ENCODE measurements around the gene RHBDL1.

RHBDL1 gene

GRCh38 chr16:658679-659571, 16.5 kb upstream of the RHBDL1 start:
- no peak for DNase-seq

DNA sequence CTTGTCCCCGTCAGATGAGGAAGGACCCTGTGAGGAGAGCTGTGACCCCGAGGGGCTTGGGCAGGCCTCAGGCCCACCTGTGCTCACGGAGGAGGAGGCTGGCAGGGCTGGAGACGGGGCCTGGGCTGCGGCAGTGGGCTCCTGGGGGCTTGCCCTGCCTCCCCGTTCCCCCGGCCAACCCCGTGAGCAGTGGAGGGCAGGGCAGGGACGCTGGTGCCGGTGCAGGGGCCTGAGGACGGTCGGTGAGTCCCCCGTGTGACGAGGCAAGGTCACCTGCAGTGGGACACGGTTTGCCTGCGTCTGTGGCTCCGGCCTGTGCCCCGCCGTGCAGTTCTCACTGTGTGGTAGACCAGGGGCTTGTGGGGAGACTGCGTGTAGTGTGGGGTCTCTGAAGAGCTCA, 15.9 kb upstream of the RHBDL1 start:
- no peak for DNase-seq

DNA sequence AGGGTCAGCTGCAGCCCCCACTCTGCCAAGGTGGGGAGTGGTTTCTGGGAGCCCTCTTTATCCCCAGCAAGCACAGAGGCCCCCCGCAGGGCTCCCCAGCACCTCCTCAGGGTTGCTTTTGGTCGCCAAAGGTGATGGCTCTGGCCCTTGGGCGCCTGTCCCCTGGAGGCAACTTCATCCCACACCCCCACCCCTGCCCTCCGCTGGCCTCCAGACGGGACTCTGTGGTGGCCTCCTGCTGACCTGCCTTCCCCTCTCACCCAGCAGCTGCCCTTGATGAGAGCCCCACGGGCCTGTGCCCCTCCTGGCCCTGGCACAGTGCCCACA, 15.4 kb upstream of the RHBDL1 start:
- DNase-seq: no peak

DNA sequence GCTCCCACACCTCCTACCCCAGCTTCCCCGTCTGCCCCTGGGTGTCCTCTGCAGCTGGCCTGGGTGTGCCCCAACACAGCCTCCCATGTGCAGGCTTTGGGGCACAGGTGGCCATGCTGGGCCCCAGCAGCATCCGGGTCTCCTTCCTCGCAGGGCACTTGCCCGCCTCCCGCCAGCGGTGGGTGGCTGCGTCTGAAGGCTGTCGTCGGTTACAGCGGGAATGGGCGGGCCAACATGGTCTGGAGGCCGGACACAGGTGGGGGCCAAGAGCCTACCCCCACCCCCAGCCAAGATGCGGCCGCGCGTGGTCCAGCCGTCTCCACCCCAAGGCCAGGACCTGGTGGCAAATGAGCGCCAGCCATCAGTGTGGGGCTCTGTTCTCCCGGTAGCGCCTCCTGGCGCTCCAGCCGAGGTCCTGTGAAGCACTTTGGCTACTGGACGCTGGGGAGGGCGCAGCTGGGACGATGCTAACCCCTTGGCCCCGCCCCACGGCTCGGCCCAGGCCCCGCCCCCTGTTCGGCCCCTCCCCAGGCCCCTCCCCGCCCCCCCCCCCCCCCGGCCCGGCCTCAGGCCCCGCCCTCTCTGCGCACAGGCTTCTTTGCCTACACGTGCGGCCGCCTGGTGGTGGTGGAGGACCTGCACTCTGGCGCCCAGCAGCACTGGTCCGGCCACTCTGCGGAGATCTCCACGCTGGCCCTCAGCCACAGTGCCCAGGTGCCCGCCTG, 14.8 kb upstream of the RHBDL1 start:
- DNase-seq: no peak

DNA sequence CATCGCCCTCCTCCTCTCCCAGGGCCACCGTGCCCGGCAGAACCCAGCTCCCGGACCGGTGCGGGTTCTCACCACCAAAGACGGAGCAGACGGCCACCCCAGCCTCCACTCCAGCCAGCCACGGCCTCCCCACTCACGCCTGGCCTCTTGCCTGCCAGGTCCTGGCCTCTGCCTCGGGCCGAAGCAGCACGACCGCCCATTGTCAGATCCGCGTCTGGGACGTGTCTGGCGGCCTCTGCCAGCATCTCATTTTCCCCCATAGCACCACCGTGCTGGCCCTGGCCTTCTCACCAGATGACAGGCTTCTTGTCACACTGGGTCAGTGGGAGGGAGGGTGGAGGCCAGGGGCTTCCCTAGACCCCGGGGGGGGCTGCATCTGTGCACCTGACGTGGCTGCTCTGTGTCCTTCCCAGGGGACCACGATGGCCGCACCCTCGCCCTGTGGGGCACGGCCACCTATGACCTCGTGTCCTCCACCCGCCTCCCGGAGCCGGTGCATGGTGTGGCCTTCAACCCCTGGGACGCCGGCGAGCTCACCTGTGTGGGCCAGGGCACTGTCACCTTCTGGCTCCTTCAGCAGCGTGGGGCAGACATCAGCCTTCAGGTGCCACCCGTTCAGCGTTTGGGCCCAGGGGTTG, 14.2 kb upstream of the RHBDL1 start:
- DNase-seq: no peak

DNA sequence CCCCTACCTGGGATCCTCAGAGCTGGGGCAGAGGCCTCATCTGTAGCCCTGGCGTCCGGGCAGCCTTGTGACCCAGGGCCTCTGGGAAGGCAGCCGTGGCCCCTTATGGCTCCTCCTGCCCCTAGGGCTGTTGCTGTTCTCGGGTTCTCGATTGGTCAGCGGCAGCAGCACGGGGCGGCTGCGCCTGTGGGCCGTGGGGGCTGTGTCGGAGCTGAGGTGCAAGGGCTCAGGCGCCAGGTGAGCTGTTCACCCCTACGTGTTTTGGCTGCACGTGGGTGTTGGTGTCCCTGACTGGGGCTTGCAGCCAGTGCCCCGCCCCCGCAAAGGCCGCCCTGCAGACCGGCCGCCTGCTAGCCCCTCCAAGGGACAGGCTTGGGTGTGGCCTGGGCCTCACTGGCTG, 13.4 kb upstream of the RHBDL1 start:
- DNase-seq: no peak

DNA sequence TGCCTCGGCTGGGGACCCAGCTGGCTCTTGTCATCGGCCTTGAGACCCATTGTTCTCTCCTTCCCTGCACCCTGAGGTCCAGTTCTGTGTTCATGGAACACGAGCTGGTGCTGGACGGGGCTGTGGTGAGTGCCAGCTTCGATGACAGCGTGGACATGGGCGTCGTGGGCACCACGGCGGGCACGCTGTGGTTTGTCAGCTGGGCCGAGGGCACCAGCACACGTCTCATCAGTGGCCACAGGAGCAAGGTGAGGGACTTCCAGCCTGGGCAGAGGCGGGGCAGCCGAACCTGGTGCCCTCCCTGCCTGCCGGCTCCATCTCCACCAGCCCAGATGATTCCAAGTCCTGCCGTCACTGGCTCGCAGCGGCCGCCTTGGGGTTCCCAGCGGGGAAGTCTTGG, 12.9 kb upstream of the RHBDL1 start:
- DNase-seq: no peak

DNA sequence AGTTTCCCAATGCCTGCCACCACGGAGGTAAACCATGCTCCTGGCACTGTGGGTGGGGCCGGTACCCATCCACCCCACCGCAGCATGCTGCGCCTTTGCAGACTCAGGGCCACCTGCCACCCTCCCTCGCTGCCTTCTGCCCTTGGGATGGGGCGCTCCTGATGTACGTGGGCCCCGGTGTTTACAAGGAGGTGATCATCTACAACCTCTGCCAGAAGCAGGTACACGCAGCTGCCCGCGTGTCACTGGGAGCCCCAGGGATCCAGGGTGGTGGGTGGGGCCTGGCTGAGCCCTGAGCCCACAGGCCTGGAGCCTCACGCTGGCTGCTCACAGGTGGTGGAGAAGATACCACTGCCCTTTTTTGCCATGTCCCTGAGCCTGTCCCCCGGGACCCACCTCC, 8.9 kb upstream of the RHBDL1 start:
- no peak for DNase-seq

DNA sequence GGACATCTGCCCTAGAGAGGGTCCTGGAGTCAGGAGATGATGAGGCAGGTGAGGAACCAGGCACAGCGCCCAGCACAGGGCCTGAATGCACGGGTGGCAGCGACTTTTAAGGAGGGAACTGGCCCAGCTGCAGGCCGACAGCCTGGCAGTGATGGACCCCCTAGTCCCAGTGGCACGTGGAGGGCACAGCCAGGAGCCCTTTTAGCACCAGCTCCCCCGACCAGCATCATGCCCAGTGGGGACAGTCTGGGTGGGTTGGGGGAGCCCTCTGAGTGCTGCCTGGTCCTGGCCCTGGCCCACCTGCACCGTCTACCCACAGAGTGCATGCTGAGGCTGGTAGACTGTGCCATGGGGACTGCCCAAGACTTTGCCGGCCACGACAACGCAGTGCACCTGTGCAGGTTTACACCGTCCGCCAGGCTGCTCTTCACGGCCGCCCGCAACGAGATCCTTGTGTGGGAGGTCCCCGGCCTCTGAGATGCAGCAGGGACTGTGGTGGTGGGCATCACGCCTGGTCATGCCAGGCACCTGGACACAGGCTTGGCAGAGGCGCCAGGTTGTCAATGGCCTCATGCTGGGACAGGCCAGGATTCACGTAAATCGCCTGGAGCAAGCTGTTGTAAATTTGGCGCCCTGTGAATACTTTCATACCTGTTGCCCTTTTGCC, 8.2 kb upstream of the RHBDL1 start:
- DNase-seq: no peak

DNA sequence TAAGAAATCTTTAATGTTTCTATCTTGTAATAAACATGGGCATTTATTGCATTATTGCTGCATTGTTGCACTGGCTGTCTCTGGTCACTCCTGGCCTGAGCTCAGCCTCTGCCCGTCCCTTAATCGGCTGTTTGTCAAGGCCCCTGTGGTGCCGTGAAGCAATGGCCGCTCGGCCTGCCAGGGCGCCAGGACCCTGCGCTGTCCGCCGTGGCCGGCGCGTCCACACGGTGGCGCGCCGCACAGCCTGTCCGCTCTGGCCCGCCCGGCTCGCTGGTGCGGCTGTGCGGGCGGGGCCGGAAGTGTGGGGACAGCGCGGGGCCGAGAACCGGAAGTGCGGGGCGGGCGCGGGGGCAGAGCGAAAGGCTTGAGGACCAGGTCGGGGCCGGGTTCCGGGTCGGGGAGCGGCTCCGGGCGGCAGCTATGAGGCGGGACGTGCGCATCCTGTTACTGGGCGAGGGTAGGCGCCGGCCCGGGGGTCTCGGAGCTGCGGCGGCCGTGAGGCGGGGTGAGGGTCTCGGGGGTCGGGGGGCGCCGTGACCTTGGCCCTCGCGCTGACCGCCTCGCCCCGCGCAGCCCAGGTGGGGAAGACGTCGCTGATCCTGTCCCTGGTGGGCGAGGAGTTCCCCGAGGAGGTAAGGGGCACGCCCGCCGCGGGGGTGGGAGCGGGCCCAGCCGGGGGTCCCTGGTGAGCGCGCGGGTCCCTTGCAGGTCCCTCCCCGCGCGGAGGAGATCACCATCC, 7.5 kb upstream of the RHBDL1 start, which contains the start of gene RHOT2:
Gene RHOT2, plus strand, starts transcription at position 353 of the 739 bp plus-strand sequence. Its CDS starts 68 bp downstream, at position 421.
- peak; percentile 41 for DNase-seq

DNA sequence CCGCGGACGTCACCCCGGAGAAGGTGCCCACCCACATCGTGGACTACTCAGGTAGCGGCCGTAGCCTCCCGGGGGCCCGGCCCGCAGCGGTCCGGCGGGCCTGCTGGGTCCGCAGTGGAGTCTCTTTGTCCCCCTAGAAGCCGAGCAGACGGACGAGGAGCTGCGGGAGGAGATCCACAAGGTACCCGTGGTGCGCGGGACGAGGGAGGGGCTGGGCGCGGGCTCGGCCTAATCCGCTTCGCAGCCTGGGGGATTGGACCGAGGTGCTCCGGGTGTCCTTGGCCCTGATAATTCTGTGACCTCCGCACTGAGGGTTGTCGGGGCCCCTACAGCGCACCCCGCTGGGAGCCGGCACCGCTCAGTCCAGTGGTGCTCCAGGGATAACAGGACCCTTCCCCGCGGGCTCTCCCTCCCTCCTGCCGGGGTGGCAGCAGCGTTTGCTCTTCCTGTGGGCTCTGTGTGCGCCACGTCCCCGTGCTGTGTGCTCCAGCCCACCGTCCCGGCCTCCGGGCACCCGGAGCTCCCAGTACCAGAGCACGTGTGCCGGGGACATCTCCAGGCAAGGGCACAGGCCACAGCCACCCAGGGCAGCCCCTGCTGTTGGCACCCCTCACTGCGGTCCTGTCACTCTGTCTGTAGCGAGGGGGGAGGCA, 6.8 kb upstream of the RHBDL1 start:
- DNase-seq: no peak

DNA sequence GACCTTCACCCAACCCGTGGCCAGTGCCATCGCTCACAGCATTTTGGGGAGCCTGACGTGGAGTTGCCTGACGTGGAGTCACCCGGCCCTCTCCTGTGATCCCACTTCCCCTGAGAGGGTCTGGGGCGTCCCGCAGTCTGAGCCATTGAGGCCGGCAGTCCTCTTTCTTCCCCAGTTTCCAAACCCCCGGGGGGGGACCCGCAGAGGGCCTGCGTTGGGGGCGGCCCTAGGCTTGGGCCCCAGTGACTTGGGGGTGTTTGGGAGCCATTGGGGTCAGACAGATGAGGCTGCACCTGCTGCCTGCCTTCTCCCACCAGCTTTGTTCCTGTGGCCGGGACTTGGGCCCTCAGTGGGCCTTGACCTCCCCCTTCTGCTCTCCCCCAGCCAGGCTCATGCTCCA, 5.8 kb upstream of the RHBDL1 start:
- no peak for DNase-seq

DNA sequence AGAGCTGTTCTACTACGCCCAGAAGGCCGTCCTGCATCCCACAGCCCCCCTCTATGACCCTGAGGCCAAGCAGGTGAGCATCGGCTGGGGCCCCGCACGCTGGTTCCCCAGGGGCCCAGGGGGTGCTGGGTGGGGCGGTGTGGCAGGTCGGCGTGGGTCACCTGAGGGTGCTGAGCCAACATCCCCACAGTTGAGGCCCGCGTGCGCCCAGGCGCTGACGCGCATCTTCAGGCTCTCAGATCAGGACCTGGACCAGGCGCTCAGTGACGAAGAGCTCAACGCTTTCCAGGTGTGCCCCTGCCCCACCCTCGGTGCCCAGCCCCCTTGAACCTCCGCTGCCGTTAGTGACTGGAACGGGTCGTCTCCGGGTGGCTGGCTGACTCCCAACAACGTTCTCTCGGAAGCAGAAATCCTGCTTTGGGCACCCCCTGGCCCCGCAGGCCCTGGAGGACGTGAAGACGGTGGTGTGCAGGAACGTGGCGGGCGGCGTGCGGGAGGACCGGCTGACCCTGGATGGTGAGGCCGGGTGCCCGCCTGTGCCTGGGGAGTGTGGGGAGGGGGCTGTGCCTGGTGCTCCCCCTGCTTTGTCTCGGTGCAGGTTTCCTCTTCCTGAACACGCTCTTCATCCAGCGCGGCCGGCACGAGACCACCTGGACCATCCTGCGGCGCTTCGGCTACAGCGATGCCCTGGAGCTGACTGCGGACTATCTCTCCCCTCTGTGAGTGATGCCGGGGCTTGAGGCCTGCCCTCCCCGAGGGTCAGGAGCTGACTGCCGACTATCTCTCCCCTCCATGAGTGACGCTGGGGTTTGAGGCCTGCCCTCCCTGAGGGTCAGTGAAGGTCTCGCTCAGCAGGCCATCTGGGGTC, 4.8 kb upstream of the RHBDL1 start:
- no peak for DNase-seq

DNA sequence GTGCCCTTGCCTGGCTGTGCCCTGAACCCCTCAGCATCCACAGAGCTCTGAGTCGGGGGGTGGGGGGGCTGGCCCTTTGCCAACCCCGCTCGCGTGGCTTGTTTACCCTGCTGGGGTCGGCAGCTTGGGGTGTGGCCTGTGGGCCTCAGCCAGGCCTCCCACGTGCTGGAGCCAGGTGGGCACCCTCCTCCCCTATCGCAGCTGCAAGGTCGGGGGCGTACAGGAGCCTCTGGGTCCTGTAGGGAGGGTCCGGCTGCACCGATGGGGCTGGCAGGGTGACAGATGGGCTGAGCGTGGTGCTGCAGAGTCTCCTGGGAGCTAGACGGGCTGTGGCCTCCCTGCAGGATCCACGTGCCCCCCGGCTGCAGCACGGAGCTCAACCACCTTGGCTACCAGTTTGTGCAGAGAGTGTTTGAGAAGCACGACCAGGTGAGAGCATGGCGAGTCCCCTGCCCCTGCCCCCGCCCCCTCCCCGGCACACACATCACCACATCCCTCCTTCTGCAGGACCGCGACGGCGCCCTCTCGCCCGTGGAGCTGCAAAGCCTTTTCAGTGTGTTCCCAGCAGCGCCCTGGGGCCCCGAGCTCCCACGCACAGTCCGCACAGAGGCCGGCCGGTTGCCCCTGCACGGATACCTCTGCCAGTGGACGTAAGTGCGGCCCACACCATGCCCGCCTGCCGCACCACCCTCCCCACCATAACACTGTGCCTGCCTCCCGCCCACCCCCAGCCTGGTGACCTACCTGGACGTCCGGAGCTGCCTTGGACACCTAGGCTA, 3.9 kb upstream of the RHBDL1 start:
- no peak for DNase-seq

DNA sequence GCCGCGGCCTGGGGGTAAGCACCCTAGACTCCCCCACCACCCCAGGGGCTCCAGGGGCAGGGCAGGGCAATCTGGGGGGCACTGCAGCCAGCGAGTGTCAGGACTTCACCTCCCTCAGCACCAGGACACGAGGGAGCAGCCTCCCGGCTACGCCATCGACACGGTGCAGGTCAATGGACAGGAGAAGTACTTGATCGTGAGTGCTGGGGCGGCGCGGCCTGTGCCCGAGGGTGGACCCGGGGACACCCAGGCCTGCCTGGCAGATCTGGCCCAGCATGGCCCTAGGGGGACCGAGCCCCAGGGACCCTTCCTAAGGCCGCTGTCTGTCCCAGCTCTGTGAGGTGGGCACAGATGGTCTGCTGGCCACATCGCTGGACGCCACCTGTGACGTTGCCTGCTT, 3.1 kb upstream of the RHBDL1 start:
- DNase-seq: no peak

GRCh38 chr16:672851-673250, 2.6 kb upstream of the RHBDL1 start:
- no peak for DNase-seq

- DNase-seq: no peak
These were observed 2.0 kb upstream of the RHBDL1 start for GRCh38 chr16:673399-673991.

DNA sequence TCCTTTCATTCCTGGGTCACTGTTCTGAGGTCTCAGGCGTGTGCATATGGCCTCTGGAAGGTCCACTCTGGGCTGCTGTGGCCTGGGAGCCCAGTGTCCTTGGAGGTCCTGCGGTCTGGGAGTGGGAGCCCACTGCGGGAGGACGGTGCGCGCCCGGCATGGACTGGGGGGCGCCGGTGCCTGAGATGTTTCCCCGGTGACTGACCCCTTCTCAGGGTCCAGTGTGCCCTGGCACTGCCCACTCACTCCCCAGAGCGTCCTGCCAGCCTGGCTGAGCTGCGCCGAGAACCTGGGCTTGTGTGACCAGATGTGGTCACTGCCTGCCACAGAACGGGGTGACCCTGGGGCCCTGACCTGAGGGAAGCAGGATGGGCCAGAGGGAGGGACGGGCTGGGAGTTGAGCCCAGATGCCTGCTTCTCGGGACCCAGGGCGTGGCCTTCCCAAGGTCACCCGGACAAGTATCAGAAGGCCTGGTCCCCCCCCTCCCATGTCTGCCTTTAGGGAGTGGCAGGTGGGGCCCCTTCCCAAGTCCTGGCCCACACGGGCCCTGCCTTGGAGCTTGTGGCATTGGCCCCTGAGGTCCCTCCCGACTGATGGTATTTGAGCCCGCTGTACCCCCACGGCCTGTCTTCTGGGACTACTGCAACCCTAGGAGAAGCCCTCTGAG, 1.1 kb upstream of the RHBDL1 start:
- DNase-seq: no peak

GRCh38 chr16:675884-676564, 553 bp downstream of the RHBDL1 start:
- no peak for DNase-seq
